Measurements from ENCODE around the gene PPIL1.

DNA sequence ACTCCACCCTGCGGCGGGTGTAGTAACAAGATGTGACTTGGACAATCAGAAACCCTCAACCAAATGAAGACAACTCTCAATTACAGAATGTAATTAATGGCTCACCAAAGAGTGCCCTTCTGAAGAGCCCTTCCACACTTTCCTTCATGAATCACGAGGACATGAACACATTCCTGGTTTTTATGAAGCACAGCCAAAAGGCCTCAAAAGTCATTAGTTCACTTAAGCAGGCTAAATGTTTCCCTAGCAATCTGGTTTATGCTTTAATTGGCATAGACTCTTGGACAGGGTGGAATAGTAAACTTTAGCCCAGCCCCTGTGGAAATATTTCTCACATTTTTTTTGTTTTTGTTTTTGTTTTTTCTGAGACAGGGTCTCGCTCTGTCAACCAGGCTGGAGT is 55.8 kb downstream of the PPIL1 start:
- TF ChIP-seq, protein P1, sequence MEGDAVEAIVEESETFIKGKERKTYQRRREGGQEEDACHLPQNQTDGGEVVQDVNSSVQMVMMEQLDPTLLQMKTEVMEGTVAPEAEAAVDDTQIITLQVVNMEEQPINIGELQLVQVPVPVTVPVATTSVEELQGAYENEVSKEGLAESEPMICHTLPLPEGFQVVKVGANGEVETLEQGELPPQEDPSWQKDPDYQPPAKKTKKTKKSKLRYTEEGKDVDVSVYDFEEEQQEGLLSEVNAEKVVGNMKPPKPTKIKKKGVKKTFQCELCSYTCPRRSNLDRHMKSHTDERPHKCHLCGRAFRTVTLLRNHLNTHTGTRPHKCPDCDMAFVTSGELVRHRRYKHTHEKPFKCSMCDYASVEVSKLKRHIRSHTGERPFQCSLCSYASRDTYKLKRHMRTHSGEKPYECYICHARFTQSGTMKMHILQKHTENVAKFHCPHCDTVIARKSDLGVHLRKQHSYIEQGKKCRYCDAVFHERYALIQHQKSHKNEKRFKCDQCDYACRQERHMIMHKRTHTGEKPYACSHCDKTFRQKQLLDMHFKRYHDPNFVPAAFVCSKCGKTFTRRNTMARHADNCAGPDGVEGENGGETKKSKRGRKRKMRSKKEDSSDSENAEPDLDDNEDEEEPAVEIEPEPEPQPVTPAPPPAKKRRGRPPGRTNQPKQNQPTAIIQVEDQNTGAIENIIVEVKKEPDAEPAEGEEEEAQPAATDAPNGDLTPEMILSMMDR (IDR thresholded peaks at IDR 0.05), result no peak
- no peak for TF ChIP-seq POLR2A (IDR thresholded peaks at IDR 0.05)
